ENCODE measurements around the gene PRDM16. TPM values are rescaled to one million over a fixed set of nuclear protein-coding genes. Genes with fewer than 3 reads are reported as not detected.
A peak's percentile ranks its signal among the peaks of the same experiment; 100 is the strongest.

PRDM16 gene
- total RNA-seq, 1 experiment from 2014 or later, result 5.3 TPM

GRCh38 chr1:3195966-3196515 lies 127.0 kb downstream of the PRDM16 start:
- H3K27me3 Mint-ChIP-seq (ENCODE audit: insufficient read depth, unreplicated experiment), result no peaks in the 10 kb centered on the region
- no peaks in the 10 kb centered on the region for H3K9me3 ChIP-seq
- BruUV-seq (replicated peaks), result no TSS peak
- H3K9me3 Mint-ChIP-seq (ENCODE audit: unreplicated experiment), result no peaks in the 10 kb centered on the region
- no peaks in the 10 kb centered on the region for H3K27me3 ChIP-seq (replicated peaks; ENCODE audit: control insufficient read depth, insufficient read depth, low read length)
- DNase-seq, result no peak
- no peaks in the 10 kb centered on the region for H3K36me3 Mint-ChIP-seq (ENCODE audit: insufficient read depth, unreplicated experiment)
- no peaks in the 10 kb centered on the region for H3K4me1 Mint-ChIP-seq (ENCODE audit: low read depth, unreplicated experiment)
- POLR2A ChIA-PET, result no interaction called here
- TF ChIP-seq CTCF (IDR thresholded peaks at IDR 0.05; ENCODE audit: insufficient read depth in 1 of 2, low read depth in 1 of 2, low read length in 1 of 2, severe bottlenecking in 1 of 2, unreplicated experiment in 1 of 2), result no peak
- H3K4me3 ChIP-seq (ENCODE audit: low read depth, low read length), result no peak overlapping the region
- no peak overlapping the region for H3K4me3 Mint-ChIP-seq (ENCODE audit: unreplicated experiment)
- no peak overlapping the region for H3K27ac Mint-ChIP-seq (ENCODE audit: unreplicated experiment)
- intact Hi-C loops (cut with micrococcal nuclease; ENCODE audit: unreplicated experiment), result no loop called here
- peaks cover 8% of the 10 kb centered on the region; the same call in 1 of the 2 replicates for H3K4me1 ChIP-seq
- no peaks in the 10 kb centered on the region for H3K36me3 ChIP-seq (ENCODE audit: control insufficient read depth, insufficient read depth, low read length)
- CTCF ChIA-PET, result no interaction called here

GRCh38 chr1:3196577-3197245 lies 127.7 kb downstream of the PRDM16 start:
- Mint-ChIP-seq H3K4me3 (ENCODE audit: unreplicated experiment) (no peak overlapping the region), H3K4me1 (ENCODE audit: low read depth, unreplicated experiment) (no peaks in the 10 kb centered on the region), H3K36me3 (ENCODE audit: insufficient read depth, unreplicated experiment) (no peaks in the 10 kb centered on the region), H3K27me3 (ENCODE audit: insufficient read depth, unreplicated experiment) (no peaks in the 10 kb centered on the region), H3K9me3 (ENCODE audit: unreplicated experiment) (no peaks in the 10 kb centered on the region), H3K27ac (ENCODE audit: unreplicated experiment) (no peak overlapping the region)
- TF ChIP-seq CTCF (IDR thresholded peaks at IDR 0.05; ENCODE audit: insufficient read depth in 1 of 2, low read depth in 1 of 2, low read length in 1 of 2, severe bottlenecking in 1 of 2, unreplicated experiment in 1 of 2), result no peak
- ChIA-PET POLR2A (no interaction called here), CTCF (no interaction called here)
- Histone ChIP-seq H3K36me3 (ENCODE audit: control insufficient read depth, insufficient read depth, low read length) (no peaks in the 10 kb centered on the region), H3K27me3 (replicated peaks; ENCODE audit: control insufficient read depth, insufficient read depth, low read length) (no peaks in the 10 kb centered on the region), H3K9me3 (no peaks in the 10 kb centered on the region), H3K4me3 (ENCODE audit: low read depth, low read length) (no peak overlapping the region), H3K4me1 (peaks cover 8% of the 10 kb centered on the region; the same call in 1 of the 2 replicates)
- BruUV-seq (replicated peaks), result no TSS peak
- intact Hi-C loops (cut with micrococcal nuclease; ENCODE audit: unreplicated experiment), result no loop called here
- DNase-seq, result no peak

- no peaks in the 10 kb centered on the region for H3K9me3 Mint-ChIP-seq (ENCODE audit: unreplicated experiment)
- no peaks in the 10 kb centered on the region for H3K9me3 ChIP-seq
- H3K4me3 Mint-ChIP-seq (ENCODE audit: unreplicated experiment), result no peak overlapping the region
- no TSS peak for BruUV-seq (replicated peaks)
- no peak overlapping the region for H3K27ac Mint-ChIP-seq (ENCODE audit: unreplicated experiment)
- H3K4me3 ChIP-seq (ENCODE audit: low read depth, low read length), result no peak overlapping the region
- DNase-seq, result peak; percentile 22 to 38
- H3K36me3 ChIP-seq (ENCODE audit: control insufficient read depth, insufficient read depth, low read length), result no peaks in the 10 kb centered on the region
- H3K36me3 Mint-ChIP-seq (ENCODE audit: insufficient read depth, unreplicated experiment), result no peaks in the 10 kb centered on the region
- CTCF ChIA-PET, result no interaction called here
- intact Hi-C loops (cut with micrococcal nuclease; ENCODE audit: unreplicated experiment), result no loop called here
- no peaks in the 10 kb centered on the region for H3K27me3 ChIP-seq (replicated peaks; ENCODE audit: control insufficient read depth, insufficient read depth, low read length)
- H3K27me3 Mint-ChIP-seq (ENCODE audit: insufficient read depth, unreplicated experiment), result no peaks in the 10 kb centered on the region
- peaks cover 1% of the 10 kb centered on the region; the same call in 1 of the 2 replicates for H3K4me1 ChIP-seq
- POLR2A ChIA-PET, result no interaction called here
- no peaks in the 10 kb centered on the region for H3K4me1 Mint-ChIP-seq (ENCODE audit: low read depth, unreplicated experiment)
- TF ChIP-seq CTCF (IDR thresholded peaks at IDR 0.05; ENCODE audit: insufficient read depth in 1 of 2, low read depth in 1 of 2, low read length in 1 of 2, severe bottlenecking in 1 of 2, unreplicated experiment in 1 of 2), result no peak
These were observed 128.8 kb downstream of the PRDM16 start for GRCh38 chr1:3197781-3198316.
